Umbilical cord (tissue), 2 donors: Measurements from ENCODE around the gene IQSEC3. TPM values are rescaled to one million over a fixed set of nuclear protein-coding genes. Genes with fewer than 3 reads are reported as not detected.
"Not testable (repeated sequence)": the region's sequence is repeated elsewhere in the genome, so short reads cannot be mapped to it uniquely, and the experiment has no call there.

ENCODE experiments used
- DNase-seq: peaks from one replicate; pipeline ENCODE4 v3.0.0-alpha.2; 2015; ENCODE audit warnings: low spot score
- total RNA-seq: library from RNA; depleted of rRNA; stranded (reverse); fragments of >200 nt; gene quantifications from one replicate; pipeline ENCODE4 v1.2.3, GENCODE V29; 2014; ENCODE audit warnings: low replicate concordance; ENCODE audit not compliant: insufficient read depth

Gene IQSEC3
- total RNA-seq, 1 donor from 2014 or later: 7.7 TPM

- DNase-seq: no peak
These were observed 110.9 kb downstream of the IQSEC3 start for GRCh38 chr12:177336-177979.

- DNase-seq: no peak
These were observed 111.6 kb downstream of the IQSEC3 start for GRCh38 chr12:177980-178828.

GRCh38 chr12:178829-179109 is 112.2 kb downstream of the IQSEC3 start:
- DNase-seq: no peak

DNA sequence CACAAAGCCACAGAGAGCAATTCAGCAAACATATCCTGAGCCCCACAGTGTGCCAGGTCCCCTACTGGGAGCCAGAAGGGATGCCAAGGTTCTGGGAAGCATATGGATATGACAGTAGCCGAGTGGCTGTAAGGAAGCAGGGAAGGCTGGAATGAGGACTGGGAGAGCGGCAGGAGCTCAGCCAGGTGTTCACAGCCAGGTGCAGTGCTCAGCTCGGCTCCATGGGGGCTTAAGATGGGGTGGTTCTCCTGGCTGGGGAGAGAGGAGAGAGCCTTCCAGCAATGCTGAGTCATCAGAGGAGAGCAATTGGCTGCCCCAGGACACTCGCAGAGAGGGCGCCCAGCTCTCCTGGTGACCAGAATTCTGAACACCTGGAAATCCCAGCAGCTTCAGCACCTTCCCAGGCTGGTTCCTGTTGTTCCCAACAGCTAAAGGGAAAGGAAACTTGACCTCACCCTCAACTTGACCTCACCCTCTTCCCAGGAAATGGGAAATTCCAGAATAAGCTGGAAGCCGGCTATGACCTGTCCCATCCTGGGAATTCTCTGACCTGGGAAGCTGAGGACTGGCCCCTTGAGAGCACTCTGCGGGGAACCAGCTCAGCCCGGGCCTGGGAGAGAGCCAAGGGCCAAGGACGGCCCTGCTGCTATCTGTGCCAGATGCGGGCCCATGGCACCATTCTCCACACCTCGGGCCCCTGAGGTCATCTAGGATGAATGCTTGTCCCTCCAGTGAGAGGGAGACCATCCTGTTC is 112.7 kb downstream of the IQSEC3 start:
- no peak for DNase-seq

- no peak for DNase-seq
These were observed 113.3 kb downstream of the IQSEC3 start for GRCh38 chr12:179885-180284.

GRCh38 chr12:180445-180844 is 113.9 kb downstream of the IQSEC3 start:
- DNase-seq: peak; percentile 34

GRCh38 chr12:181921-182320 is 115.4 kb downstream of the IQSEC3 start:
- no peak for DNase-seq

DNA sequence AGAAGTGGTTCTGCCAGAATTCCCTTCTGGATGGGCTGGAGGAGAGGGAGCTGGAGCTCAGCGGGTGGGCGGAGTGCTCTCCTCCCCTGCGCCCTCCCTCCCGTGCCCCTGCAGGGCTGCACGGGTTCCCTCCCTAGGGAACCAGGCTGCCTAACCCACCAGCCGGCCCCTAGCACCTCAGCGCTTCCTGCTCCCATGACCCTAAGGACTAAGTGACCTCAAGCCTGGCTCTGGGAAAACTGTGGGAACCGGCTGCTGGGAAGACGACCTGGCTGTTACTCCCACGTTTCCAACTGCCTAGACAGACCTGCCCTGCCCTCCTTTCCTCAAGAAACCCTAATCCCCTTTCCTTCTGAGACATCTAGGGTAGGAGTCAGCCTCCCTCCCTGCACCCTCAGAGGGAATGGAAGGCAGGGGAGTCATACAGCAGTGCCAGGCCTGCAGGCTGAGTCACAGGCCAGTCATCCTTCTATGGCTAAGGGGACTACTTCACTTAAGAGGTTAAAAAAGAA is 115.9 kb downstream of the IQSEC3 start:
- DNase-seq: peak; percentile 30

DNA sequence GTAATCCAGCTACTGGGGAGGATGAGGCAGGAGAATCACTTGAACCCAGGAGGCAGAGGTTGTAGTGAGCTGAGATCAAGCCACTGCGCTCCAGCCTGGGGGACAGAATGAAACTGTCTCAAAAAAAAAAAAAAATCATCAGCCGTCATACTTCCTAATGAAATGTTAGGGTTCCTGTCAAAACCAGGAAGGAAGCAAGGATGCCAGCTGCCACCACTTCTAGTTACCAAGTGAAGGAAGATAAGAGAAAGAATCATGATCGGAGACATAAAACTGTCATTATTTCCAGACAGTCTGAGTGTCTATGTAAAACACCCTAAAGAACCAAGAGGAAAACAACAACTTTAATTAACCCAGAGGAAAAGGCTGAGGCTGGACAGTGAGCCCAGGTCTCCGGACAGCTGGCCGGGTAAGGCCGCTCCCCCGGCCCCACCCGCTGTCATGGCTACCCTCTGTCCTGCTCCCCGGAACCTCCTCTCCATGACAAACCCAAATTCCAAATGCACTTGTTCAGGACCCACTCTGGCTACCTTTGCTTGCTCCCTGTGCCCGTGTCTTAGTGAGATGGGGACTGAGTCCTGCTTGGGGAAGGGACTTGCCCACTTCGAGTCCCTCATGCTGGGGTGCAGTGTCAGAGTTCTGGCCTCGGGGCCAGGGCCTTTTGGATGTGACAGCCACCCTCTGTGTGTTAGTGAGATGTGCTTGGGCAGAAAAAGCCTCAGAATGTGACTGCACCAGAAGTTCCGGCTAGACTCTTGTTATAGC is 118.4 kb downstream of the IQSEC3 start:
- DNase-seq: no peak

- DNase-seq: no peak
These were observed 119.0 kb downstream of the IQSEC3 start for GRCh38 chr12:185576-185955.

GRCh38 chr12:186006-186625 is 119.5 kb downstream of the IQSEC3 start:
- no peak for DNase-seq

DNA sequence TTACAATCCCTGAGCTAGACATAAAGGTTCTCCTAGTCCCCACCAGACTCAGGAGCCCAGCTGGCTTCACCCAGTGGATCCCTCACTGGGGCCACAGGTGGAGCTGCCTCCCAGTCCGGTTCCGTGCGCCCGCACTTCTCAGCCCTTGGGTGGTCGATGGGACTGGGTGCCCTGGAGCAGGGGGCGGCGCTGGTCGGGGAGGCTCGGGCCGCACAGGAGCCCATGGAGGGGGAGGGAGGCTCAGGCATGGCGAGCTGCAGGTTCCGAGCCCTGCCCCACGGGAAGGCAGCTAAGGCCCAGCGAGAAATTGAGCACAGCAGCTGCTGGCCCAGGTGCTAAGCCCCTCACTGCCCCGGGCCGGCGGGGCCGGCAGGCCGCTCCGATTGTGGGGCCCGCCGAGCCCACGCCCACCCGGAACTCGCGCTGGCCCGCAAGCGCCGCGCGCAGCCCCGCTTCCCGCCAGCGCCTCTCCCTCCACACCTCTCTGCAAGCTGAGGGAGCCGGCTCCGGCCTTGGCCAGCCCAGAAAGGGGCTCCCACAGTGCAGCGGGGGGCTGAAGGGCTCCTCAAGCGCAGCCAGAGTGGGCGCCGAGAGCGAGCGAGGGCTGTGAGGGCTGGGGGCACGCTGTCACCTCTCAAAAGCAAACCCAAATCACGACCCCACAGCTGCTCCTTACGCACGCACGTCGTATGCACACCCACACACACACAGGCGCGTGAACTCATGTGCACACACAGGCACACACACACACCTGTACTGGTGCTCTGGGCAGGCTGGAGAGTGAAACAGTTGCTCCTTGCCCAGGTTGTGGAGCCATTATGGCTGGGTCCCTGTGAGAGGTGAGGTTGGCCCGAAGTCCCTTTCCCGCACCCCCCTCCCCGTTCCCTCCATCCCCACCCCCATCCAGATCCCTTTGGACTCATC is 121.7 kb downstream of the IQSEC3 start:
- DNase-seq: not testable (repeated sequence)

DNA sequence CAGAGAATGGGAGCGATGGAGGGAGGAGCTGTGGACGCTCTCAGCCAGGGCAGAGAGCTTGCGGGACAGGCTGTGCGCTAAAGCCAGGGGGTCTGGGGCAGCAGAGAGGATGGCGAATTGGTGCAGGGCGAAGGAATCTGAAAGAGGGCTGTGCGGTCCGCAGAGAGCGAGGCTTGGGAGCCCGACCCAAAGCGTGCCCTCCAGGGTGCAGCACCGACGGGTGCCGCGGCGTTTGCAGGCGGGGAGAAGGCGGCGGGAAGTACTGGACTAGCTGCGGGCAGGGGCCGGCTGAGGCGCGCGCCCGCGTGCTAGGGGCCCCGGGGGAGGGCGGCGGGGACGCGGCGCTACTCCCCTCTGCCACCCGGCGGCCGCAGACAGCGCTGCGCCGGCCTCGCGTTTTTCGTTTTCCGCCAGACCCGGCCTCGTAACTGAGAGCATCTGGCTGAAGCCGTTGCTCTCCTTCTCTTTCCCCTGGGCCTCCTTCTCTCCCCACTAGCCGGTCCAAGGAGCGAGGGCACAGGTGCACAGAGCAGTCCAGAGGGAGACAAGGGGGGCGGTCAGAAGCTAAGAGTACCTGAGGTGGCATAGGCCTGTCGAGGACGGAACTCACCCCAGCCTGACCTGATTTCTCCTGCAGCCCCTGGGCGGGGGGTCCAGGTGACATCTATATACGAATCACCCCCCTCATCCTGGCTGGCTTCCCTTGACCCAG is 122.5 kb downstream of the IQSEC3 start:
- DNase-seq: peak; percentile 49

GRCh38 chr12:189622-189962 is 123.0 kb downstream of the IQSEC3 start:
- no peak for DNase-seq

DNA sequence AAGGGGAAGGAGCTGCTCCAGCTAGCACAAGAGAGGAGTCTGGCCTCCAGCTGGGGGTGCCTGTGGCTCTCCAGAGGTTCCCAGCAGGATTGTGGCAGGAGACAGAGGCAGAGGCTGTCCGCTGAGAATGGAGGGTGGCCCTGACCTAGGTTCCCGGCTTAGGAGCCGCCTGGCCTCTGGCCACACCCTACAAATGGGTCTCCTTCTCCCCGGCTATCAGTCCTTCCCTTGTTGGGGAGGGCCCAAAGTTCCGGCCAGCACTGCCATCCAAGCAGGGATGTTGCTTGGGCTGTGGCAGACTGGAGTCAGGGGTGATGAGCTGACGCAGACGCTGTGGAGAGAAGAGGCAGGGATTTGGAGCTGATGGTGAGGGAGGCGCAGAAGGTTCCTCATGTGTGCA is 124.3 kb downstream of the IQSEC3 start:
- DNase-seq: no peak

GRCh38 chr12:191541-191940 is 125.0 kb downstream of the IQSEC3 start:
- no peak for DNase-seq

GRCh38 chr12:193261-193660 is 126.7 kb downstream of the IQSEC3 start:
- DNase-seq: no peak

DNA sequence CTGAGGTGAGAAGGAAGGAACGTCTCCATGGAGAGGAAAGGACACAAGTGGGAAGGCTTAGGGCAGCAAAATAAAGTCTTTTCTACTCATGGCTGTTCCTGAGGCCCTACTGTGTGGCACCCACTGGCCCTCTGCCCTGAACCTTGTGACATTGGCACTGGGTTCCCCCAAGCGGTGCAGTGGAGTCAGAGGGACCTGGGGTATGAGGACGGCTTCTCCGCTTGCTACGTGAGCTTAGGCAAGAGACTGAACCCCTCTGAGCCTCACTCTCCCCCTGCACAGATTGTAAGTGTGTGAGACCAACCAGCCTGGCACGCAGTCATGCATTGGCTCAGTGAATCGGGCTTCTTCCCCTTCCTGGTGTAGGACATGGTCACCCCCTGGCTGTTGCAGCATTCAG is 127.7 kb downstream of the IQSEC3 start:
- DNase-seq: no peak

GRCh38 chr12:195156-195555 is 128.6 kb downstream of the IQSEC3 start:
- DNase-seq: no peak

DNA sequence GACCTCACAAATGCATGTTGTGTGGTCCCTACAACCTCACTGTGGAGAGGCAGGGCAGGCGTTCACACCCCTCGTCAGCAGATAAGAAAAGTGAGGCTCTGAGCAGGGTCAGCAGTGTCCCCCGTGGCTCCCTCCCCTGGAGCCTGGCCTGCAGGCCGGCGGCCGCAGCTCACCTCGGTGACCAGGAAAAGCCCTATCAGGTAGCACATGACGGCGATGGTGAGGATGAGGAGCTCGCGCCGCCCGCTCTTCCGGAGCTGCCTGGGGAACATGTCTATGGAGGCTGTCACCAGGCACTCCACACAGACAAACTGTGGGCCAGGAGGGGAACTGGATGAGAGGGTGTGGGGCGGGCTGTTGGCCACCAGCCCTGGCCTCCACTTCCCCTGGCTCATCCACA is 129.4 kb downstream of the IQSEC3 start:
- DNase-seq: no peak
